ENCODE results near the gene KRTAP2-4. TPM values are rescaled to one million over a fixed set of nuclear protein-coding genes. Genes with fewer than 3 reads are reported as not detected.
"Not testable (repeated sequence)": the region's sequence is repeated elsewhere in the genome, so short reads cannot be mapped to it uniquely, and the experiment has no call there.

Gene KRTAP2-4
- total and polyA plus RNA-seq, 2 of the 4 experiments (the other 2 are of a cell fraction): not detected

DNA sequence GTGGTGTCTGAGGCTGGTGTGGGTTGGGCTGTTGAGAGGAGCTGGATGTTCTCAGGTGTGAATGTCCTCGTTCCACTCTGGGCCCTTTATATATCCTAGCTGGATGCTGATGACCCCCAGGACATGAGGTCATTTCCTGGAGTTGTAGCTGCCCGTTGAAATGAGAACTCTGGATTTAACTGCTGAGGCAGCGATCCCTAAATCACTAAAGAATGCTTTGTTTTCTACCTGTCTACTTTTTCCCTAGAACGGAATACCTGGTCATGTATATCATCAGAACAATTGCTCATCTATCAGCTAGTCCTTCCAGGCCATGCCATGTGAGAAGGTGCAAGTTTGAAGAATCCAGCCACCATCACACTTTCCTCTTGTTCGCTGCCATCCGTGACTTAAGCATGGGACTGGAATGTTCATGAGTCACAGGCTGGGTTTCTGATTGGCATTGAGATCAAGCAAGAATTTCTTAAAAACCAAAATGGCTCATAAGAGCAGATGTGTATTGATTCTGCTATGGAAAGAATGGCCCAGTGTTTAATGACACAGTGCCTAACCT, 5.6 kb downstream of the KRTAP2-4 start, which contains the start of gene KRTAP2-3 (continued):
- no peak for TF ChIP-seq NFE2L2 (IDR thresholded peaks at IDR 0.05; ENCODE audit: low read depth, low read length)

DNA sequence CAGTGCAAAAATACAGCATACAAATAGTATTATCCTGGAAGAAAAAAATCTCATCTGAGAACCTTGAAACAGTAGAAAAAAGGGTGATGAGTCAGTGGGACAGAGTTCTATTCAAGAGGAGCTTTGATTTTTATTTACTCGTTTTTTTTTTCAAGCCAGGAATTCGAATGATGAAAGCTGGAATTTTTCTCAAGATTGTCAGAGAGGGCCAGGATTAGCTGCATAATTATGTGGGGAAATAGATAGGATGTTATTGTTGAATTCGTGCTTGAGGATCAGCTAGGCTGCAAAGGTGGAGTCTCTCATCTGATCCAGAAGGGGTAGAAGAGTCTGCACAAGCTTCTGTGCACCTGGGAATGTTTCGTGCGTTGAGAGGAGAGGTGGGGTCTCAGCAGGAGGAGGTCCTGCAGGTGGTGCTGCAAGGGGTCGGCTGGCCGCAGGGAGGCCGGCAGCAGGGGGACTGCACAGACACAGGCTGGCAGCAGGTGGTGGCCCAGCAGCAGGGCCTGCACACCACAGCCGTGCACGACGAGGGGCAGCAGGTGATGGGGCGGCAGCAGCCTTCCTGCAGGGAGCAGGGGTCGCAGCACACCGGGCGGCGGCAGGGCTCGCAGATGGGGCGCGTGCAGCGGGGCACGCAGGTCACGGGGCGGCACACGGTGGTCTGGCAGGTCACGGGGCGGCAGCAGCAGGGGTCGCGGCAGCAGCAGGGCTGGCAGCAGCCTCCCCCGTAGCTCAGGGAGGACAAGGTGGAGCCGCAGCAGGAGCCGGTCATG, 6.2 kb downstream of the KRTAP2-4 start:
- ChIA-PET POLR2A (ENCODE audit: unreplicated experiment) (interaction anchor here (0.6 to 3.0 kb wide), 3 partner anchors 11 to 510 kb away, joined by 3 to 12 read pairs (median 5); no protein-coding TSS in a partner anchor), CTCF (interaction anchor here (0.7 to 2.1 kb wide), 2 partner anchors 254 to 263 kb away, joined by 3 to 7 read pairs; no protein-coding TSS in a partner anchor)
- H3K14ac ChIP-seq (replicated peaks; ENCODE audit: low read depth, low read length): peak overlapping the region; percentile 79; the same call in 1 of the 2 replicates
- H3K9me1 ChIP-seq (ENCODE audit: insufficient read depth, low read length); H3K79me1 ChIP-seq (ENCODE audit: low read depth in 1 of 2, low read length in 2 of 2); H4K20me1 ChIP-seq (ENCODE audit: insufficient read depth, low read length); H2AK9ac ChIP-seq (replicated peaks; ENCODE audit: low read depth, low read length, poor library complexity); H3K27me3 ChIP-seq (ENCODE audit: control insufficient read depth, insufficient read depth, low read length); H3K36me3 ChIP-seq (ENCODE audit: control insufficient read depth, insufficient read depth, low read length); in situ Hi-C loops (cut with MboI; ENCODE audit: low sequenced_read_pairs); dilution Hi-C loops (cut with HindIII; ENCODE audit: low sequenced_read_pairs, unreplicated experiment); H3K9me3 ChIP-seq (ENCODE audit: control insufficient read depth, insufficient read depth, low read length); H2AFZ ChIP-seq (replicated peaks; ENCODE audit: low read length, poor library complexity); H3K4me3 ChIP-seq (ENCODE audit: insufficient read depth, low read depth, low read length): not testable (repeated sequence)
- H3K4me1 ChIP-seq (ENCODE audit: control insufficient read depth, insufficient read depth, low read length): peaks cover 16% of the 10 kb centered on the region
- H4K5ac ChIP-seq (ENCODE audit: low read depth, low read length): peak overlapping the region; percentile 91; the same call in 1 of the 2 replicates
- peak overlapping the region; percentile 93 for H3K4ac ChIP-seq (ENCODE audit: low read depth, low read length)
- DNase-seq (peak; percentile 94), ATAC-seq (ENCODE audit: low read depth) (peak; percentile 35)
- peak overlapping the region; percentile 76 for H3K18ac ChIP-seq (ENCODE audit: low read depth, low read length)
- TF ChIP-seq CEBPB (IDR thresholded peaks at IDR 0.05; ENCODE audit: low read depth, low read length) (peak; percentile 74), FOS (IDR thresholded peaks at IDR 0.05; ENCODE audit: low read depth, low read length) (0 out of 2 replicates have a peak, but pooled peaks have one; percentile 47)
- peak overlapping the region; percentile 55; the same call in 1 of the 2 replicates for H3K9ac ChIP-seq (ENCODE audit: low read depth, low read length)
- peak overlapping the region; percentile 93 for H2AK5ac ChIP-seq (ENCODE audit: low read depth, low read length)
- TSS peak; percentile 81 for BruUV-seq (replicated peaks)
- peak overlapping the region; percentile 25; the same call in 1 of the 3 replicates for H2BK15ac ChIP-seq (ENCODE audit: low read depth, low read length)
- peak overlapping the region; percentile 71; the same call in 1 of the 2 replicates for H3K56ac ChIP-seq (ENCODE audit: extremely low read depth, insufficient read depth, low read length)
- H4K91ac ChIP-seq (ENCODE audit: insufficient read depth, low read depth, low read length): peak overlapping the region; percentile 89
- intact Hi-C loops (cut with micrococcal nuclease): loop anchor here (2.0 to 5.0 kb wide), 6 partner anchors 102 to 588 kb away; no protein-coding TSS in a partner anchor
- H4K8ac ChIP-seq (ENCODE audit: low read depth in 2 of 2, low read length in 2 of 2): peak overlapping the region; percentile 10 to 67
- H2BK120ac ChIP-seq (ENCODE audit: low read depth, low read length): peak overlapping the region; percentile 99
- H2BK5ac ChIP-seq (ENCODE audit: low read depth, low read length, poor library complexity, severe bottlenecking): peak overlapping the region; percentile 98
- WGBS, 2 experiments (ENCODE audit: extremely low coverage in 2 of 2, insufficient read length in 1 of 2): 0% methylated on average over 1 of the region's 31 CpGs; no CpG with 5 or more reads in 1 of the 2 experiments
- H3K4me2 ChIP-seq (ENCODE audit: low read depth, low read length): peak overlapping the region; percentile 72
- peak overlapping the region; percentile 98 for H2BK20ac ChIP-seq (ENCODE audit: low read depth, low read length)
- H3K27ac ChIP-seq (ENCODE audit: insufficient read depth, low read length): peak overlapping the region; percentile 94
- peak overlapping the region; percentile 93; the same call in 1 of the 2 replicates for H3K23ac ChIP-seq (ENCODE audit: low read depth, low read length)

Measured in IMR-90 (cell line).